ENCODE results near the gene RFLNA. TPM values are rescaled to one million over a fixed set of nuclear protein-coding genes. Genes with fewer than 3 reads are reported as not detected.

Gene RFLNA
- total RNA-seq, 2 donors from 2014 or later, result 22.4 to 44.8 TPM

DNA sequence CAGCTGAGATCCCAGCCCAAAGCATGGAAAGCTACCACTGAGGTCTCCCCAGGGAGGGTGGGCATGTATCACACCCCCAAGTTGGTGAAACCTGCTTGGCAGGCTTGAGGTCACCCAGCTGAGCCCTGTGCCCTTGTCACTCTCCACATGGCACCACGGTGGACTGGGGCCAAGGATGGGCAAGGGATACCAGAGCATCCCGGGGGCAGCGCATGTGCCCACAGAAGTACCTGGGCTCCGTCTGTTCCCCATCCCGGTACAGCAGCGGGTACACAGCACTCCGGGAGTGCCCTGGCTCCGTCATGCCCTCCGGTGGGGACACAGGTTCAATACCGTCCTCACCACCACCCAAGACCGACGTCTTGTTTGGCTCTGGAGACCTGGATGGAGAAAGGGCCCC is 38.0 kb downstream of the RFLNA start:
- Histone ChIP-seq H3K9ac (ENCODE audit: low read depth in 2 of 2, low read length in 2 of 2) (no peak overlapping the region), H3K4me3 (no peak overlapping the region), H3K9me3 (no peaks in the 10 kb centered on the region), H3K27me3 (no peaks in the 10 kb centered on the region), H3K27ac (no peak overlapping the region), H3K36me3 (no peaks in the 10 kb centered on the region), H3K4me1 (no peaks in the 10 kb centered on the region)
- DNase-seq, result no peak
- TF ChIP-seq, protein P1, sequence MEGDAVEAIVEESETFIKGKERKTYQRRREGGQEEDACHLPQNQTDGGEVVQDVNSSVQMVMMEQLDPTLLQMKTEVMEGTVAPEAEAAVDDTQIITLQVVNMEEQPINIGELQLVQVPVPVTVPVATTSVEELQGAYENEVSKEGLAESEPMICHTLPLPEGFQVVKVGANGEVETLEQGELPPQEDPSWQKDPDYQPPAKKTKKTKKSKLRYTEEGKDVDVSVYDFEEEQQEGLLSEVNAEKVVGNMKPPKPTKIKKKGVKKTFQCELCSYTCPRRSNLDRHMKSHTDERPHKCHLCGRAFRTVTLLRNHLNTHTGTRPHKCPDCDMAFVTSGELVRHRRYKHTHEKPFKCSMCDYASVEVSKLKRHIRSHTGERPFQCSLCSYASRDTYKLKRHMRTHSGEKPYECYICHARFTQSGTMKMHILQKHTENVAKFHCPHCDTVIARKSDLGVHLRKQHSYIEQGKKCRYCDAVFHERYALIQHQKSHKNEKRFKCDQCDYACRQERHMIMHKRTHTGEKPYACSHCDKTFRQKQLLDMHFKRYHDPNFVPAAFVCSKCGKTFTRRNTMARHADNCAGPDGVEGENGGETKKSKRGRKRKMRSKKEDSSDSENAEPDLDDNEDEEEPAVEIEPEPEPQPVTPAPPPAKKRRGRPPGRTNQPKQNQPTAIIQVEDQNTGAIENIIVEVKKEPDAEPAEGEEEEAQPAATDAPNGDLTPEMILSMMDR (IDR thresholded peaks at IDR 0.05), result no peak
- intact Hi-C loops (cut with DNase I), result loop anchor here (5.0 kb wide), 1 partner anchor 434 kb away; no protein-coding TSS in a partner anchor

DNA sequence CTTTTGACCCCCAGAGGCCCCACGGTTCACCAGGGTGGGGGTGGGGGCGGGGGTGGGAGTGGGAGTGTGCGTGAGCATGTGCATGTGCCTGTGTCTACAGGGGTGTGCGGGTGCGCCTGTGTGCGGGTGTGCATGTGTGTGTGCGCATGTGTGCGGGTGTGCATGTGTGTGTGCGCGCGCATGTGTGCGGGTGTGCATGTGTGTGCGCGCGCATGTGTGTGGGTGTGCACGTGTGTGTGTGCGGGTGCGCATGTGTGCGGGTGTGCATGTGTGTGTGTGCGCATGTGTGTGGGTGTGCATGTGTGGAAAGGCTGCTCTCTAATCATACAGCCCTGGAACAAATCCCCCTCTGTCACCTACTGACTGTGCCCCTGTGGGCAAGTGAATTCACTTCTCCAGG is 38.8 kb downstream of the RFLNA start:
- no peaks in the 10 kb centered on the region for H3K36me3 ChIP-seq
- intact Hi-C loops (cut with DNase I), result loop anchor here (5.0 kb wide), 1 partner anchor 434 kb away; no protein-coding TSS in a partner anchor
- H3K9ac ChIP-seq (ENCODE audit: low read depth in 2 of 2, low read length in 2 of 2), result no peak overlapping the region
- TF ChIP-seq, protein P1 (IDR thresholded peaks at IDR 0.05), result no peak
- H3K27me3 ChIP-seq, result no peaks in the 10 kb centered on the region
- H3K27ac ChIP-seq, result no peak overlapping the region
- no peaks in the 10 kb centered on the region for H3K9me3 ChIP-seq
- no peak overlapping the region for H3K4me3 ChIP-seq
- H3K4me1 ChIP-seq, result no peaks in the 10 kb centered on the region
- DNase-seq, result no peak

GRCh38 chr12:124334266-124334665 is 39.4 kb downstream of the RFLNA start:
- DNase-seq, result no peak
- no peak overlapping the region for H3K9ac ChIP-seq (ENCODE audit: low read depth in 2 of 2, low read length in 2 of 2)
- TF ChIP-seq, protein P1 (IDR thresholded peaks at IDR 0.05), result no peak
- H3K9me3 ChIP-seq, result no peaks in the 10 kb centered on the region
- no peaks in the 10 kb centered on the region for H3K4me1 ChIP-seq
- no peaks in the 10 kb centered on the region for H3K27me3 ChIP-seq
- no peak overlapping the region for H3K27ac ChIP-seq
- no peak overlapping the region for H3K4me3 ChIP-seq
- no peaks in the 10 kb centered on the region for H3K36me3 ChIP-seq
- intact Hi-C loops (cut with DNase I), result loop anchor here (5.0 kb wide), 1 partner anchor 433 kb away; no protein-coding TSS in a partner anchor

DNA sequence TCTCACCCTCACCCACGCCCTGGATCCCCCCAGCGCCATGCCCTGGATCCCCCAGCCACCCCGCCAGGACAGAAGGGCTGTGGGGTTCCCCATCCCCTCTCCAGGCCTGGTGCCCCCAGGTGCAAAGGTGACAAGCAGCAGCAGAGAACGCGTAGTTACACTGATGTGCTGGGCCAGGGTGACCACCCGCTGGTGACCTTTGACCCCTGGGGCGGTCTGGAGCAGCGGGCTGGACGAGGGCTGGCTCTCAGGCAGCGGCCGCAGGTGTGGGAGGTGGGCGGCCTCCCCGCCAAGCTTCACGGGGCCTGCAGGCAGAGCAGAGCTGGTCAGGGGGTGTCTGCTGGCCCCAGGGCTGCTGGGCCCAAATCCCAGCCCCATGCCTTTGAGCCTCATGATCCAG is 40.1 kb downstream of the RFLNA start:
- Histone ChIP-seq H3K4me3 (no peak overlapping the region), H3K27ac (no peak overlapping the region), H3K4me1 (no peaks in the 10 kb centered on the region), H3K36me3 (no peaks in the 10 kb centered on the region), H3K9ac (ENCODE audit: low read depth in 2 of 2, low read length in 2 of 2) (no peak overlapping the region), H3K9me3 (no peaks in the 10 kb centered on the region), H3K27me3 (no peaks in the 10 kb centered on the region)
- TF ChIP-seq, protein P1 (IDR thresholded peaks at IDR 0.05), result no peak
- intact Hi-C loops (cut with DNase I), result loop anchor here (5.0 kb wide), 1 partner anchor 432 kb away; no protein-coding TSS in a partner anchor
- DNase-seq, result no peak

DNA sequence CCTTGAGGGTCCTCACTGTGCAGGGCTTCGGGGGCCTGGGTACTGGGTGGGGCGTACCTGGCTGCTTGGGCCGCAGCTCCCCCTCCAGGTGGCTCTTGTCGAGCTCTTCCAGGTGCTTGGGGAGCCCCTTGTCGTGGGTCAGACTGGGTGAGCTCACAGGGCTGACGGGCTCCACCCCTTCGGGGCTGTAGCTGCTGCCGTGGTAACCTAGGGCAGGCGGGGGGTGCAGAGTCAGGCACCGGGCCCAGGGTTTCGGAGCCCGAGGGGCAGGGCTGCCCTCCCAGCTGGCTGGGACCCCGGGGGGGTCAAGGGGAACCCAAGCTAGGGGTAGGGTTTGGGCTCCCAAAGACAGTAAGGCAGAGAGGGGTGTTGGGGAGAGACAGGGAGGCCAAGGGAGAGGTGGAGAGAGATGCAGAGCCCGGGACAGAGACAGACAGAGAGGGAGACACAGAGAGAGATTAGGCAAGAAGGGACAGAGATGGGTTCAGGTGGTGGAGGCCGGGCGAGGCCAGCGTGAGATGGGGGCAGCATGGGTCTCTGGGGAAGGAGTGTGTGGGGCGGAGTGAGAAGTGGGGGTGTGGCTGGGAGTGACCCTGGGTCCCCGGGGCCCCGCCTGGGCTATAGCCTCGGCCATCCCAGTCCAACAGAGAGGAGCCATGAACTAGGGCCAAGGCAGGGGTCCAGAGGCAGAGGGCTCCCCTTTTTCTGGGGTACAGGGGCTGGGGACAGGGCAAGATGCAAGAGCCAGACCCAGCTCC is 40.7 kb downstream of the RFLNA start:
- Histone ChIP-seq H3K27ac (no peak overlapping the region), H3K4me3 (no peak overlapping the region), H3K4me1 (no peaks in the 10 kb centered on the region), H3K9ac (ENCODE audit: low read depth in 2 of 2, low read length in 2 of 2) (no peak overlapping the region), H3K27me3 (no peaks in the 10 kb centered on the region), H3K36me3 (no peaks in the 10 kb centered on the region), H3K9me3 (no peaks in the 10 kb centered on the region)
- intact Hi-C loops (cut with DNase I), result no loop called here
- no peak for DNase-seq
- TF ChIP-seq, protein P1 (IDR thresholded peaks at IDR 0.05), result no peak
